Stimulated activated CD4-positive, alpha-beta T cell treated with anti-CD3 and anti-CD28 coated beads, Interleukin-15, amount 100 ng/mL, for 48 hours (primary cell): ENCODE data around the gene ZNF121.
"Not testable (repeated sequence)": the region's sequence is repeated elsewhere in the genome, so short reads cannot be mapped to it uniquely, and the experiment has no call there.

Experiments
- DNase-seq, 2 donors: peaks; one replicate each; pipeline ENCODE4 v3.0.0-alpha.2; 2020; ENCODE audit warnings: low read depth in 2 of 2

The ZNF121 gene

GRCh38 chr19:9584073-9584833 is at the start of gene ZNF121:
Gene ZNF121 (minus strand): TSS chr19:9584504. CDS start chr19:9568097, 16,407 bp downstream.
- DNase-seq: peak; percentile 74 to 76

GRCh38 chr19:9627856-9628255 is 43.6 kb upstream of the ZNF121 start:
- no peak for DNase-seq

GRCh38 chr19:9622531-9622930 is 38.2 kb upstream of the ZNF121 start:
- no peak for DNase-seq

GRCh38 chr19:9621156-9622037 is 37.1 kb upstream of the ZNF121 start, which contains the start of gene ZNF561:
Gene ZNF561 (minus strand): TSS chr19:9621232. CDS start chr19:9619456, 1,776 bp downstream.
- DNase-seq: peak; percentile 78 to 82

GRCh38 chr19:9620842-9621155 is 36.5 kb upstream of the ZNF121 start:
- DNase-seq: no peak

GRCh38 chr19:9615844-9616243 is 31.5 kb upstream of the ZNF121 start:
- no peak for DNase-seq

GRCh38 chr19:9610484-9611113 is 26.3 kb upstream of the ZNF121 start:
- no peak for DNase-seq

GRCh38 chr19:9608912-9609311 is 24.6 kb upstream of the ZNF121 start:
- DNase-seq: no peak

GRCh38 chr19:9597027-9597426 is 12.7 kb upstream of the ZNF121 start:
- DNase-seq: no peak

- peak; percentile 54 to 71 for DNase-seq
Measured at GRCh38 chr19:9586764-9587163, 2.5 kb upstream of the ZNF121 start.

- not testable (repeated sequence) for DNase-seq
Measured at GRCh38 chr19:9582081-9582725, 2.1 kb downstream of the ZNF121 start.

GRCh38 chr19:9580728-9581127 is 3.6 kb downstream of the ZNF121 start:
- DNase-seq: no peak

GRCh38 chr19:9570255-9570654 is 14.0 kb downstream of the ZNF121 start:
- no peak for DNase-seq

- DNase-seq: no peak
Measured at GRCh38 chr19:9566729-9567128, 17.6 kb downstream of the ZNF121 start.

GRCh38 chr19:9565900-9566705 is 18.2 kb downstream of the ZNF121 start:
- DNase-seq: no peak

GRCh38 chr19:9552536-9553274 is 31.6 kb downstream of the ZNF121 start:
- no peak for DNase-seq

- no peak for DNase-seq
Measured at GRCh38 chr19:9547870-9548269, 36.4 kb downstream of the ZNF121 start.

GRCh38 chr19:9541281-9541680 is 43.0 kb downstream of the ZNF121 start:
- not testable (repeated sequence) for DNase-seq

- not testable (repeated sequence) for DNase-seq
Measured at GRCh38 chr19:9539921-9540320, 44.4 kb downstream of the ZNF121 start.

GRCh38 chr19:9539201-9539600 is 45.1 kb downstream of the ZNF121 start:
- not testable (repeated sequence) for DNase-seq
